ENCODE measurements around the gene NT5DC3.

NT5DC3 gene

GRCh38 chr12:103779410-103780092 is 61.5 kb downstream of the NT5DC3 start:
- DNase-seq, result no peak

DNA sequence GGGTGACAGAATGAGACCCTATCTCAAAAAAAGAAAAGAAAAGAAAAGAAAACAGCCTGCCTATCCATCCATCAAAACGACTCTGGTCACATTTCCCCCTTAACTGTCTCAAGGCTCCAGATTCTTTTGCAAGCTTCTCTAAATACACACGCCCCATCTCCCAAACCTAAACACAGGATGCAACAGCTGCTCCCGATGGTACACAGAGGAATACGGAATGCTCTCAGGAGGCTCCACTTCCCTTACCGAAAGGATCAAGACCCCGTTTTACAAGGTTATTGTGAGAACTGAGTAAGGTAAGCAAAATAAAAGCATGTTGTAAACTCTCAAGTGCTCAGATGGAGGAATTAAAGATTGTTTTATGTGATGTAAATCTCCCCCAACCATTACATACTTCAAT is 62.3 kb downstream of the NT5DC3 start:
- DNase-seq, result no peak

DNA sequence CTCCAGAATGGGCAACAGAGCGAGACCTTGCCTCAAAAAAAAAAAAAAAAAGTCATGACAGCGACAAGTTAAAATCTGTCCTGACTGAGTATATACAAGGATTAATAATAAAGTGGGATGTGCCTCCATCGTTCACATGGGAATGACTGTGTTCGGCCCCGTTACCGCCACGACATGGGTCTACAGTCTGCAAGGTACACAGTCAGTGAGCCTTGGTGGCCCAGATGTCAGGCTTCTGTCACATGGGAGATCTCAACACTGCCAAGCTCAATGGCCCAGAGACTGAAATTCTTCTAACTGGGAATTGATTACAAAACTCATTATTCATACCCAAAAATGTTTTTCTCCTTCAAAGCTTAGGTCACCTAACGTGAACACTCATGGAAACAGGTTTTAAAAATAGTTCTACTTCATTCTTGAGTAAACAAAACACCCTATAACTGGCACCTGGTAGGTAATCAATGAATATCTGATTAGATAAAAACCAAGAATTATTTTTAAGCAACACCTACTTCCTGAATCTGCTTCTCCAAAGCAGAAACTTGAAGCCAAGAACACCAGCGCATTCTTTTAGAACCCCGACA is 66.0 kb downstream of the NT5DC3 start:
- DNase-seq, result no peak

GRCh38 chr12:103773109-103773910 is 67.7 kb downstream of the NT5DC3 start:
- no peak for DNase-seq

DNA sequence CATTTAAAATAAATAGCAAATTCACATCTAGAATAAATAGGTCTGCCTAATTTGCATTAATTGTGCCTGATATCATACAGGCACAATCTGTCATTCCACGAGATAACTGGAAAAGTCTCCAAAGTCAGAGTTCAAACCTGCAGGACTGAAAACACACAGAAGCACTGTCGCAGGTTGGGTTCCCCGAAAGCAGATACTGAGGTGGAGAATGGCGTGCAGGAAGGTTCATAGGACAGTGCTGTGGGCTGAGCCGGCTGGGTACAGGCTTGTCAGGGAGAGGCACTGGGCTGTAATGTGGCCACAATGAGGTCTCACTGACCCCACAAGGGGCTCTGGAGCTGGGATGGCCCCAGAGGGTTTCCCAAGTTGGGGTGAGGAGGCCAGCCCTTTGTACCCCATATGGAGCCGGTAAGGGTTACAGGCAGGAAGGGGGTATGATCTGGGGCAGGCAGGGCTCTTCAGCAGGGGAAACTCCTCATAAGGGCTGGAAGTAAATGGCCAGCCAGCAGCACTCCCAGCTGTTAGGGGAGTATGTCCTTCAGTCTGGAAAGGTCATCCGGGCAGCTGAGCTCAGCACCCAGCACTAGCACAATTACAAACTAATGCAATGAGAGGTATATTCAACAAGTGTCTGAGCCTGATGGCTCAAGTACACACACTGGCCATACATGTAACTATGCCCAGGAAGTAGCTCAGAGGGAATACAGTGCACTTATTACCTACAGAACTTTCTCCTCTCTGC is 68.5 kb downstream of the NT5DC3 start:
- DNase-seq, result no peak

DNA sequence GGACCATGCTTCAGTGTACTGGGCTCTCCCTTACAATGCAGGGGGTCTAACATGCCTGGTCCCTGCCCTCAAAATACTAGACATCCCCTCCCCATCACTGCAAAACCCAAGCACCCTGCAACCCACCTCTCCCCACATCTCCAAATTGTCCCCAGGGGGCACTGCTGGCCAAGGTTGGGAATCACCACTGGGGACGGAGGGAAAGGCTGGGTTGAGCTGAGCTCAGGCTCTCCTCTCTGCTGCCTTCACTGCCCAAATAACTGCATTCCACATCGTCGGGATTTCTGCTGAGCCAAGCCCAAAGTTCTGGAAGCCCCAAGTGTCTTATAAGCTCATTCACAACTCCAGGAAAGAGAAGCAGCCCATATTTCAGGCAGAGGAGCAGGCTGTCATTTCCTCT is 69.6 kb downstream of the NT5DC3 start:
- peak; percentile 7 for DNase-seq

- no peak for DNase-seq
Measured at GRCh38 chr12:103769240-103769945, 71.6 kb downstream of the NT5DC3 start.

DNA sequence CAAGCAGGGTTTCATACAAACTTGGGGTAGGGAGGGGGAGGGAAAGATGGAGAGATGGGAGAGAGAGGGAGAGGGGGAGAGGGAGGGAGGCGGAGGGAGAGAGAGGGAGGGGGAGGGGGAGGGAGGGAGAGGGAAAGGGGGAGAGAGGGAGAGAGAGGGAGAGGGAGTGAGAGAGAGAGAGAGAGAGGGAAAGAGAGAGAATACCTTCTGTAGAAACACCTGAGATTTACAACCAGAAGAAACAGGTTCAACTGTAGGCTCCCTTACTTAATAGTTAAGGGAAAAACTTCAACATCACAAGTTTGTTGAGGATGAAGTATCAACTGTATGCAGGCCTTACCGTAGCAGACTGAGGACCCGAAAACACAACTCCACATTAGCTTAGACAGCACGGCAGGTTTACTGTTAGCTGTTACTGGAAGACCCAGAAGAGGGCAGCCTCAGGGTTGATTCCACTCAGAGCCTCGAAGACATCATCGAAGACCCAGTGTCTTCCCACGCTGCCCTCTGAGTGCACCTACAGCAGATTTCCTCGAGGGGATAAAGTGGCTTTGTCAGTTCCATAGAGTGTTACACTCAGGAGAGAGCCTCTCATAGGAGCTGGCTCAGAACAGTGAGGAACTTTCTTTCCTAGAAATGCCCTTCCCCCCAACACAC is 72.4 kb downstream of the NT5DC3 start:
- no peak for DNase-seq

GRCh38 chr12:103766028-103766427 is 75.0 kb downstream of the NT5DC3 start:
- DNase-seq, result no peak

DNA sequence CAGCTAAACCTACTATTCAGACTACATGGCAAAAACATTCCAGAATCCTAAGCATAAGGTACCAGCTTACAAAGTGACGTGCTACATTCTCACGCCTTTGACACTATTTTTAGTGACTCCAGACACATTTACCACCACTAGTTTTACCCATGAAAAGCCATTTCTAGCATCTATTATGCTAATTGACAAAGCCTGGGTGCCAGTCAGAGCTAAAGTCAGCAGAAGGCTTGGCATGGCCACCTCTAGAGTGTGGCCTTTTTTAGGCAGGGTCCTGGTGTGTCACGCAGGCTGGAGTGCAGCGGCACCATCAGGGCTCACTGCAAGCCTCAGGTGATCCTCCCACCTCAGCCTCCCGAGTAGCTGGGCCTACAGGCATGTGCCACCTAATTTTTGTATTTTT is 75.7 kb downstream of the NT5DC3 start:
- DNase-seq, result no peak

DNA sequence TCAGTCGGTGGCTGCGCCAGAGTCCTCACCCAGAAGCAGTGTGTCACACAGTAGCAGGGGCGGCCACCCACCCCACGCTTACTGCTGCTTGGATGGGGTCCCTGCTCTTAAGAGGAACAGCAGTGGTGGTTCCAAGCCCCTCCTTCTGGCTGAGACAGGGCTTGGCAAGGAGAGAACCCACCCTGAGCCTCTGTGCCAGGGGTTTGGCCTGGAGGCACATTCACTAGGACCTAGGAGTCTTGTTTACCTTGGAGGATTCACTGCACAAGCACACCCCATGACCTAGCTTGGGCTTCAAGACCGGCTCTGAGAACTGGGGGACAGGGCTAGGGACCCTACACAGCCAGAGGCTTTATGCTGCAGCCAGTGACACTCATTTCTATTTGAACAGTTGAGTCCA is 78.6 kb downstream of the NT5DC3 start:
- DNase-seq, result no peak

DNA sequence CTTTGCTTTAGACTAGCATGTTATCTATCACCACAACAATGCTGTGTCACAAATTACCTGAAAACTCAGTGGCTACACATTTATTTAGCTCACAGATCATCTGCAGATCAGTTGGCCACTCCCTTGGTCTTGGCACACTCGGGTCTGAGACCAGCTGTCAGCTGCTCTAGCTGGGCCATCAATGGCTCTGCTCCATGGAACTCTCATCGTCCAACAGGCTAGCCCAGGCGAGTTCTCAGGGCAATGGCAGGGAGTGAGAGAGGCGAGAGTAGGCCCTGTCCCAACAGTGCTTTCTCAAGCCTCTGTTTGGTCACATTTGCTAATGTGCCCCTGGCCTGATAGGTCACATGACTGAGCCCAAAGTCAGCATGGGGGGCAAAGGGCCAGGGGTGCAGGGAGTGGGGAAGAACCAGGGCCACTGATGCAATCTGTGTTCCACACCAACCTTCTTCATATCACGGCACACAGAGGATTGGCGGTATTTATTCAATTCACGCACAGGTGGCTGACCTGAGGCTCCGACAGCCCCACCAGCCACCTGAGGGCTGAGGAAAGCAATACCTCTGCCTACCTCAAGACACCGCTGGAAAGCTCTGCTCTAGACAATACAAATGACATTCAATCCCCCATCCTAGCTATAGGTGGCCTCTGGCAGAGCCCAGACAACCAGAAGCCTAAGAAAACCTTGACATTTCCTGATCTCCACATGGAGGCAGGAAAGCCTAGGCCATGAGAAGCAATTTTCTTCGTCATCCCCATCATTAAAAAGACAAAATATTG is 82.5 kb downstream of the NT5DC3 start:
- no peak for DNase-seq

DNA sequence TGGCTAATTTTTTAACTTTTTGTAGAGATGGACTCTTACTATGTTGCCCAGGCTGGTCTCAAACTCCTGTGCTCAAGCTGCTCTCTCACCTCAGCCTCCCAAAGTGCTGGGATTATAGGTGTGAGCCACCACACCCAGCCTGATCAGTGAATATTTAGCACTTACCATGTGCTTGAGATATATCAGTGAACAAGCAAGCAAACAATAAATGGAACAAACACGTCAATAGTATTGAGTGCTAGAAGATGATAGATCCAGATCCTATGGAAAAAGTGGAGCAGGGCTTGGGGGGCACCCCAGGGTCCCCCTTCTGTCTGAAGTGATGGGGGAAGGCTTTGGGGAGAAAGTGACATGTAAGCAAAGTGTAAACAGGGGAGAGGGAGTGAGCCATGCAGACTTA is 83.8 kb downstream of the NT5DC3 start:
- no peak for DNase-seq

DNA sequence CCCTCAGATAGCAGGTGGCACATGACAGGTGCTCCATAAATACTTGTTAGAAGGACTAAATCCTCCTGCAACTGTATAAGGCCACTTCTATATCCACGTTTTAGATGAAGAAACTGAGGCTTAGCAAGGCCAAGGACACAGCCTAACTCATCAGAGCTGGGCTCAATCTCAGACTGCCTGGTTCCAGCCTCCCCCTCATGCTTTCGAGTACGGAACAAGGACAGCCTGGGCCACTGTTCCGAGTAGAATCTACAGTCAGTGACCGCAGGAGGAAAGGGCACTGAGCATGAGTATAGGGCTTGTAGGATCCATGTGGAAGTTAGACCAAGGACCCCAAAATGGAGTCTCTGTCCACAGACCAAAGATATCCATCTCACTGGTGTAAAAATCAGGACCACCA is 84.6 kb downstream of the NT5DC3 start:
- DNase-seq, result no peak

DNA sequence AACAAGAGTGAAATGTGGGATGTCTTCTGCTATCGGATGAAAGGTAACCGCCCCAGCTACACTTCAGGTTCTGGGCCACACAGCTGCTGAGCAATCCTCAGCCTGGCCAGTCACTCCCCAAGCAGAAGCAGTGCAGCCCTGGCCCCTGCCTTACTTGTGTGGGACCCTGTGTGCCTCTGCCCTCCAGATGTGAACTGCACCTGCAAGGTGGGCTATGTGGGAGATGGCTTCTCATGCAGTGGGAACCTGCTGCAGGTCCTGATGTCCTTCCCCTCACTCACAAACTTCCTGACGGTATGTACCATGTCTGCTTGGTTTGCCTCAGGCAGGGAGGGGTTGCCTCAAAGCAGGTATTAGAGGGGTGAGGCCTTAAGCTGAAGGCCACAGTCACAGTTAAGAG is 85.6 kb downstream of the NT5DC3 start:
- DNase-seq, result no peak

GRCh38 chr12:103751600-103751999 is 89.4 kb downstream of the NT5DC3 start:
- no peak for DNase-seq

DNA sequence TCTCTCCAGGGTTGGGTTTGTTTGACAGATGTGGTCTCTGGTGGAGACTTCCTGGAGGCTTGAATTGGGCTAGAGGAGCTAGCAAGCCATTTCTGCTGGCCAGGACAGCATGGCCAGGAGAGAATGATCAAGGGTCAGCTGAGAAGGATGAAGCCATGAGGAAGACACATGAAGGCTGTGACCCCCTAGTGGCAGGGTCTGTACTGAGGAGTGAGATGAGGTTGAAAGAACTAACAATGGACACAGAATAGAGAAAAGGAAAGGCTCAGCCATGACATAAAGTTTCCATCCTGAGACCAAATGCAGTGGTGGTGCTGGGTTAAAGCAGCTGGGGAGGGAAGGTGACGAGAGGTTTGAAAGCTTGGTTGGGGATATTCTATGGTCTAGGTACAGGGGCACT is 89.9 kb downstream of the NT5DC3 start:
- no peak for DNase-seq

DNA sequence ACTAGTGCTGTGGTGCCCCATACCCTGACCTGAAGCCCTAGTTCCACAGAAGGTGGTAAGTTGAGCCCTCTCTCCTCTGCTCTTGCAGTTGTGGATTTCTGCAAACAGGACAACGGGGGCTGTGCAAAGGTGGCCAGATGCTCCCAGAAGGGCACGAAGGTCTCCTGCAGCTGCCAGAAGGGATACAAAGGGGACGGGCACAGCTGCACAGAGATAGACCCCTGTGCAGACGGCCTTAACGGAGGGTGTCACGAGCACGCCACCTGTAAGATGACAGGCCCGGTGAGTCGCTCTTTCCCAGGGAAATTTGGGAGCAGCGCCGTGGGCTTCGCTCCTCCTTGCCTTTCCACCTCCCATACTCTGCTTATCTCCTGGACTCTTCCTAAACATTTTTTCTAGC is 92.2 kb downstream of the NT5DC3 start:
- DNase-seq, result no peak

DNA sequence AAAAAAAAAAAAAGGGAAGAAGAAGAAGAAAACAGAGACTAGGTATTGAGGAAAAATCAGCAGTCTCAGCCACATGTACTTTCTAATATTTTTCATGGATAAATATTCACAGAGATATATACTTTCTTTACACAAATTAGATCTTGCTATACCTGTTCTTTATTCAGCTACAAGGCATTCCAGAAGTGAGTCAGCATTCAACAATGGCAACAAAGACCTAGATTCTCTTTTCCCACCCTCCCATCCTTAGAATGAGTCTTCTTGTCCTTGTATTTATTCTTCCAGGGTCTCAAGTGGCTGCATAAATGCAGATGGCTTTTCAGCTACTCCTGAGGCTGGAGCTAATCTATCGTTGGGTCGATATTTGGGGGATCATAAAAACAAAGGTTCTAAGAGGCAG is 93.0 kb downstream of the NT5DC3 start:
- no peak for DNase-seq

- no peak for DNase-seq
Measured at GRCh38 chr12:103745962-103746361, 95.1 kb downstream of the NT5DC3 start.

- DNase-seq, result no peak
Measured at GRCh38 chr12:103743788-103744187, 97.2 kb downstream of the NT5DC3 start.

Data from stimulated activated CD4-positive, alpha-beta T cell treated with anti-CD3 and anti-CD28 coated beads, Interleukin-15, amount 100 ng/mL, for 24 hours (primary cell).